K562 (cell line): ENCODE measurements around the gene SMAD3. TPM values are rescaled to one million over a fixed set of nuclear protein-coding genes. Genes with fewer than 3 reads are reported as not detected.

Experiments used
- ATAC-seq: fragments of 200-7000 bp; cut with Tn5 transposase; 3 replicates; pipeline ENCODE4 v1.9.1; 2020; ENCODE audit warnings: moderate library complexity
- BruUV-seq: library from RNA; stranded (reverse); fragments of 400-500 nt; replicated peaks from 2 replicates; lab custom pipeline; 2021; lab: Mats Ljungman, UMichigan
- CTCF ChIA-PET: fragments of 300-600 bp; formaldehyde crosslinking; extraction: SDS; loops from one replicate; lab custom pipeline; 2021; ENCODE audit warnings: low intra/inter-chr PET ratio; lab: Yijun Ruan, JAX
- POLR2A ChIA-PET: fragments of 300-600, 350-650 bp; sonication (Branson Sonifier 250); formaldehyde crosslinking; extraction: SDS; loops from one replicate; lab custom pipeline; 2021; ENCODE audit warnings: antibody characterized with exemption, inconsistent platforms; lab: Yijun Ruan, JAX
- DNase-seq, 4 experiments: peaks; one replicate each; pipeline versions ENCODE4 v3.0.0 to v3.0.0-alpha.2; 2011 to 2018; ENCODE audit warnings: low spot score in 3 of 4, mixed read lengths in 3 of 4; ENCODE audit errors: extremely low read depth in 1 of 4
- FAIRE-seq: peaks from 2 replicates; lab custom pipeline; 2011; peaks lifted over from hg19 to GRCh38; lab: Jason Lieb, UNC
- H2AFZ ChIP-seq: 2 replicates; pipeline ENCODE4 v1.6.0; 2011; ENCODE audit warnings: low read depth, low read length, control low read depth, inconsistent platforms
- H3K27ac ChIP-seq: fragments of 200-600 bp; 3 replicates; pipeline ENCODE4 v1.8.0; 2011; ENCODE audit warnings: low read depth, mild to moderate bottlenecking, control low read depth, inconsistent platforms, low read length, moderate library complexity, mixed read lengths; ENCODE audit errors: extremely low read depth
- H3K27me3 ChIP-seq, 2 experiments: fragments of 300-600 bp in 1 of 2; 2 replicates in 1 of 2; 3 replicates in 1 of 2; pipeline versions ENCODE4 v1.6.0 to v1.8.0; 2011; ENCODE audit warnings: inconsistent platforms in 2 of 2, low read length in 2 of 2, mild to moderate bottlenecking in 1 of 2, mixed read lengths in 1 of 2, moderate library complexity in 1 of 2; ENCODE audit not compliant: control insufficient read depth in 2 of 2, insufficient read depth in 2 of 2
- H3K36me3 ChIP-seq: fragments of 300-600 bp; 3 replicates; pipeline ENCODE4 v1.8.0; 2011; ENCODE audit warnings: mild to moderate bottlenecking, low read length, inconsistent platforms; ENCODE audit not compliant: control insufficient read depth, insufficient read depth
- H3K4me1 ChIP-seq, 2 experiments: fragments of 200-600 bp in 1 of 2; replicated peaks in 1 of 2; 2 replicates in 1 of 2; 3 replicates in 1 of 2; pipeline versions ENCODE4 v1.5.1 to v1.8.0; 2011; ENCODE audit warnings: inconsistent platforms in 2 of 2, low read length in 2 of 2, mild to moderate bottlenecking in 1 of 2, mixed read lengths in 1 of 2, moderate library complexity in 1 of 2; ENCODE audit not compliant: control insufficient read depth in 2 of 2, insufficient read depth in 2 of 2
- H3K4me2 ChIP-seq: 2 replicates; pipeline ENCODE4 v1.6.1; 2011; ENCODE audit warnings: low read length, control low read depth, inconsistent platforms, mixed read lengths; ENCODE audit not compliant: insufficient read depth
- H3K4me3 ChIP-seq: fragments of 200-600 bp; sonication (generic), shearing (Covaris generic); 2 replicates; pipeline ENCODE4 v1.5.1; 2016; ENCODE audit warnings: control low read depth, inconsistent platforms
- H3K79me2 ChIP-seq: fragments of 200-600 bp; 3 replicates; pipeline ENCODE4 v1.8.0; 2011; ENCODE audit warnings: low read length, inconsistent platforms; ENCODE audit not compliant: control insufficient read depth, insufficient read depth
- H3K9ac ChIP-seq, 2 experiments: 2 replicates each; pipeline versions ENCODE4 v1.6.0 to v1.6.1; 2011; ENCODE audit warnings: low read depth in 2 of 2, low read length in 2 of 2, control low read depth in 1 of 2, inconsistent platforms in 1 of 2, mild to moderate bottlenecking in 1 of 2, mixed read lengths in 1 of 2; ENCODE audit not compliant: insufficient read depth in 1 of 2
- H3K9me1 ChIP-seq: one replicate; pipeline ENCODE4 v1.6.0; 2011; ENCODE audit warnings: inconsistent platforms, mild to moderate bottlenecking, low read length, moderate library complexity; ENCODE audit not compliant: control insufficient read depth, insufficient read depth
- H3K9me3 ChIP-seq: replicated peaks from 2 replicates; pipeline ENCODE4 v1.5.1; 2011; ENCODE audit warnings: low read depth, low read length, inconsistent platforms; ENCODE audit not compliant: control insufficient read depth, insufficient read depth
- H4K20me1 ChIP-seq: replicated peaks from 2 replicates; pipeline ENCODE4 v1.6.1; 2011; ENCODE audit warnings: low read length, inconsistent platforms, mixed read lengths; ENCODE audit not compliant: control insufficient read depth, insufficient read depth
- CBFB ChIP-seq: sonication (generic); formaldehyde crosslinking; IDR thresholded peaks from 2 replicates; pipeline ENCODE4 v1.4.0; 2020; ENCODE audit warnings: mild to moderate bottlenecking, missing genetic modification reagents
- ESRRA ChIP-seq: fragments of 450-650 bp; IDR thresholded peaks from 2 replicates; pipeline ENCODE4 v1.6.1; 2014; ENCODE audit warnings: low read depth, mild to moderate bottlenecking, moderate library complexity, borderline replicate concordance
- FOXA1 ChIP-seq: fragments of 450-650 bp; IDR thresholded peaks from 2 replicates; pipeline ENCODE4 v1.6.1; 2016; ENCODE audit warnings: mild to moderate bottlenecking, borderline replicate concordance
- HSF4 ChIP-seq: fragments of 250-450 bp; sonication (Bioruptor Pico); IDR thresholded peaks from 2 replicates; pipeline ENCODE4 v2.1.2; 2022; ENCODE audit warnings: mild to moderate bottlenecking, moderate library complexity, borderline replicate concordance
- ILK ChIP-seq: fragments of 450-650 bp; IDR thresholded peaks from 2 replicates; pipeline ENCODE4 v1.6.1; 2016; ENCODE audit warnings: missing genetic modification characterization, low read depth, mild to moderate bottlenecking, missing compliant biosample characterization, moderate library complexity, borderline replicate concordance
- POLR2H ChIP-seq: IDR thresholded peaks from 2 replicates; pipeline ENCODE4 v1.6.1; 2016; ENCODE audit warnings: missing genetic modification characterization, low read depth, mild to moderate bottlenecking, control low read depth, missing compliant biosample characterization, moderate library complexity
- SRSF7 ChIP-seq: fragments of 200-400 bp; formaldehyde crosslinking; optimal IDR thresholded peaks from 2 replicates; pipeline ENCODE3; 2017; ENCODE audit warnings: mild to moderate bottlenecking, low read depth, low read length
- WGBS: fragments of 100-300 bp; shearing (Covaris generic); methylation state at CpG from one replicate; pipeline ENCODE4 v1.1.6; 2016; ENCODE audit warnings: low coverage, mixed read lengths; ENCODE audit not compliant: insufficient coverage; ENCODE audit errors: missing lambda C conversion rate; 5-methylcytosine and 5-hydroxymethylcytosine counted together
- in situ Hi-C: fragments of 300-500 bp; cut with MboI; formaldehyde crosslinking; loops from 4 replicates; pipeline ENCODE4 v1.15.0; 2018; ENCODE audit warnings: inconsistent platforms, mixed read lengths
- intact Hi-C: fragments of 100-400 bp; cut with micrococcal nuclease; formaldehyde crosslinking; loops from 2 replicates; pipeline ENCODE4 v1.14.2; 2022
- polyA plus RNA-seq, 8 experiments: library from polyadenylated mRNA; depleted of rRNA in 4 of 8; stranded (reverse) in 5 of 8; unstranded in 3 of 8; fragments of >200 nt; fragmentation: Nextera tagmentation in 2 of 8; fragmentation: Illumina TruSeq in 1 of 8; extraction: Ambion mirVana in 2 of 8; extraction: Trizol in 1 of 8; gene quantifications; 2 replicates each; pipeline versions ENCODE4 v1.2.1 to v1.2.3, GENCODE V29; 2011 to 2014; ENCODE audit warnings: inconsistent platforms in 1 of 8, missing spikeins in 1 of 8
- total RNA-seq, 7 experiments: library from RNA; depleted of rRNA in 6 of 7; stranded (reverse); fragments of >200 nt in 6 of 7; fragmentation: Illumina TruSeq in 2 of 7; extraction: Trizol in 2 of 7; gene quantifications; 2 replicates each; pipeline versions ENCODE4 v1.2.1 to v1.2.3, GENCODE V29; 2011 to 2021; ENCODE audit warnings: low replicate concordance in 1 of 7
- TF ChIP-seq, protein P1 (sequence below): sonication (generic); formaldehyde crosslinking; IDR thresholded peaks from 2 replicates; pipeline ENCODE4 v1.8.0; 2022; ENCODE audit warnings: missing genetic modification reagents, mild to moderate bottlenecking, borderline replicate concordance
- TF ChIP-seq, protein P2 (sequence below): sonication (generic); IDR thresholded peaks from 2 replicates; pipeline ENCODE4 v1.6.1; 2016
- TF ChIP-seq, protein P3 (sequence below): fragments of 200-800 bp; sonication (Bioruptor generic); IDR thresholded peaks from 2 replicates; pipeline ENCODE4 v1.6.1; 2016; ENCODE audit warnings: missing genetic modification characterization, missing compliant biosample characterization
- TF ChIP-seq, protein P4 (sequence below): fragments of 250-450 bp; sonication (Bioruptor Pico); IDR thresholded peaks from 2 replicates; pipeline ENCODE4 v1.8.0; 2022; ENCODE audit warnings: moderate library complexity, mild to moderate bottlenecking, inconsistent platforms

Gene SMAD3
- total and polyA plus RNA-seq, 9 of the 15 experiments (the other 6 are each of a cell fraction or from before 2014, with no cell fraction given), result 4.3 to 39.2 (median 11.1) TPM

DNA sequence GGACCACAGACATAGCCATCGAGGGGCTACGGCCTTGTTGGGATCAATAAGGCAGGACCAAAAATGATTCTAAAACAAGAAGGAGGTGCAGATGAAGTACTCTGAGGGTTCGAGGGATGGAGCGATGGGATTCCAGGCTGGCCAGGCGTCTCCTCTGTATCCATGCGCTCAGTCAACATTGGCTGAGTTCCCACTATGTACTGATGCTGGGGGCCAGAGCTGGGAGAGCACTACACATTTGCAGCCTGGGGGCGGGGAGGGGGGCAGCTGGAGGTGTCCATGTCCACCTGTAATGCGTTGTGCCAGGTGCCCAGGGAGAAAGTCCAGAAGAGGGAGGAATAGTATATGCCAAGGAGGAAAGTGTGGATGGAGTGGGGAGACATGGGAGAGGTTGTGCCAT is 107.6 kb downstream of the SMAD3 start:
- H3K79me2 ChIP-seq, result no peaks in the 10 kb centered on the region
- POLR2A ChIA-PET, result no interaction called here
- no peak for DNase-seq
- no peak for ATAC-seq
- no peak overlapping the region for H3K4me2 ChIP-seq
- no peaks in the 10 kb centered on the region for H3K9me3 ChIP-seq
- H3K4me1 ChIP-seq, result peaks cover 1 to 3% of the 10 kb centered on the region in 2 experiments; a peak in 1 of 5 replicates
- H3K9me1 ChIP-seq, result no peaks in the 10 kb centered on the region
- FAIRE-seq, result no peak
- no peak overlapping the region for H3K4me3 ChIP-seq
- in situ Hi-C loops, result no loop called here
- TF ChIP-seq ILK (tag) (no peak), POLR2H (no peak), CBFB (CRISPR knock-in tag) (no peak), SRSF7 (no peak), HSF4 (CRISPR knock-in tag) (no peak), ESRRA (no peak), FOXA1 (no peak)
- TF ChIP-seq, protein P1, sequence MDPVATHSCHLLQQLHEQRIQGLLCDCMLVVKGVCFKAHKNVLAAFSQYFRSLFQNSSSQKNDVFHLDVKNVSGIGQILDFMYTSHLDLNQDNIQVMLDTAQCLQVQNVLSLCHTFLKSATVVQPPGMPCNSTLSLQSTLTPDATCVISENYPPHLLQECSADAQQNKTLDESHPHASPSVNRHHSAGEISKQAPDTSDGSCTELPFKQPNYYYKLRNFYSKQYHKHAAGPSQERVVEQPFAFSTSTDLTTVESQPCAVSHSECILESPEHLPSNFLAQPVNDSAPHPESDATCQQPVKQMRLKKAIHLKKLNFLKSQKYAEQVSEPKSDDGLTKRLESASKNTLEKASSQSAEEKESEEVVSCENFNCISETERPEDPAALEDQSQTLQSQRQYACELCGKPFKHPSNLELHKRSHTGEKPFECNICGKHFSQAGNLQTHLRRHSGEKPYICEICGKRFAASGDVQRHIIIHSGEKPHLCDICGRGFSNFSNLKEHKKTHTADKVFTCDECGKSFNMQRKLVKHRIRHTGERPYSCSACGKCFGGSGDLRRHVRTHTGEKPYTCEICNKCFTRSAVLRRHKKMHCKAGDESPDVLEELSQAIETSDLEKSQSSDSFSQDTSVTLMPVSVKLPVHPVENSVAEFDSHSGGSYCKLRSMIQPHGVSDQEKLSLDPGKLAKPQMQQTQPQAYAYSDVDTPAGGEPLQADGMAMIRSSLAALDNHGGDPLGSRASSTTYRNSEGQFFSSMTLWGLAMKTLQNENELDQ (CRISPR knock-in tag), result no peak
- TF ChIP-seq, protein P2, sequence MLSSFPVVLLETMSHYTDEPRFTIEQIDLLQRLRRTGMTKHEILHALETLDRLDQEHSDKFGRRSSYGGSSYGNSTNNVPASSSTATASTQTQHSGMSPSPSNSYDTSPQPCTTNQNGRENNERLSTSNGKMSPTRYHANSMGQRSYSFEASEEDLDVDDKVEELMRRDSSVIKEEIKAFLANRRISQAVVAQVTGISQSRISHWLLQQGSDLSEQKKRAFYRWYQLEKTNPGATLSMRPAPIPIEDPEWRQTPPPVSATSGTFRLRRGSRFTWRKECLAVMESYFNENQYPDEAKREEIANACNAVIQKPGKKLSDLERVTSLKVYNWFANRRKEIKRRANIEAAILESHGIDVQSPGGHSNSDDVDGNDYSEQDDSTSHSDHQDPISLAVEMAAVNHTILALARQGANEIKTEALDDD, result no peak
- TF ChIP-seq, protein P3, sequence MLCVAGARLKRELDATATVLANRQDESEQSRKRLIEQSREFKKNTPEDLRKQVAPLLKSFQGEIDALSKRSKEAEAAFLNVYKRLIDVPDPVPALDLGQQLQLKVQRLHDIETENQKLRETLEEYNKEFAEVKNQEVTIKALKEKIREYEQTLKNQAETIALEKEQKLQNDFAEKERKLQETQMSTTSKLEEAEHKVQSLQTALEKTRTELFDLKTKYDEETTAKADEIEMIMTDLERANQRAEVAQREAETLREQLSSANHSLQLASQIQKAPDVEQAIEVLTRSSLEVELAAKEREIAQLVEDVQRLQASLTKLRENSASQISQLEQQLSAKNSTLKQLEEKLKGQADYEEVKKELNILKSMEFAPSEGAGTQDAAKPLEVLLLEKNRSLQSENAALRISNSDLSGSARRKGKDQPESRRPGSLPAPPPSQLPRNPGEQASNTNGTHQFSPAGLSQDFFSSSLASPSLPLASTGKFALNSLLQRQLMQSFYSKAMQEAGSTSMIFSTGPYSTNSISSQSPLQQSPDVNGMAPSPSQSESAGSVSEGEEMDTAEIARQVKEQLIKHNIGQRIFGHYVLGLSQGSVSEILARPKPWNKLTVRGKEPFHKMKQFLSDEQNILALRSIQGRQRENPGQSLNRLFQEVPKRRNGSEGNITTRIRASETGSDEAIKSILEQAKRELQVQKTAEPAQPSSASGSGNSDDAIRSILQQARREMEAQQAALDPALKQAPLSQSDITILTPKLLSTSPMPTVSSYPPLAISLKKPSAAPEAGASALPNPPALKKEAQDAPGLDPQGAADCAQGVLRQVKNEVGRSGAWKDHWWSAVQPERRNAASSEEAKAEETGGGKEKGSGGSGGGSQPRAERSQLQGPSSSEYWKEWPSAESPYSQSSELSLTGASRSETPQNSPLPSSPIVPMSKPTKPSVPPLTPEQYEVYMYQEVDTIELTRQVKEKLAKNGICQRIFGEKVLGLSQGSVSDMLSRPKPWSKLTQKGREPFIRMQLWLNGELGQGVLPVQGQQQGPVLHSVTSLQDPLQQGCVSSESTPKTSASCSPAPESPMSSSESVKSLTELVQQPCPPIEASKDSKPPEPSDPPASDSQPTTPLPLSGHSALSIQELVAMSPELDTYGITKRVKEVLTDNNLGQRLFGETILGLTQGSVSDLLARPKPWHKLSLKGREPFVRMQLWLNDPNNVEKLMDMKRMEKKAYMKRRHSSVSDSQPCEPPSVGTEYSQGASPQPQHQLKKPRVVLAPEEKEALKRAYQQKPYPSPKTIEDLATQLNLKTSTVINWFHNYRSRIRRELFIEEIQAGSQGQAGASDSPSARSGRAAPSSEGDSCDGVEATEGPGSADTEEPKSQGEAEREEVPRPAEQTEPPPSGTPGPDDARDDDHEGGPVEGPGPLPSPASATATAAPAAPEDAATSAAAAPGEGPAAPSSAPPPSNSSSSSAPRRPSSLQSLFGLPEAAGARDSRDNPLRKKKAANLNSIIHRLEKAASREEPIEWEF (CRISPR knock-in tag), result no peak
- TF ChIP-seq, protein P4, sequence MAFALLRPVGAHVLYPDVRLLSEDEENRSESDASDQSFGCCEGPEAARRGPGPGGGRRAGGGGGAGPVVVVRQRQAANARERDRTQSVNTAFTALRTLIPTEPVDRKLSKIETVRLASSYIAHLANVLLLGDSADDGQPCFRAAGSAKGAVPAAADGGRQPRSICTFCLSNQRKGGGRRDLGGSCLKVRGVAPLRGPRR, result no peak
- TF ChIP-seq, all 486 proteins: peak for 0
- CTCF ChIA-PET, result no interaction called here
- peaks cover 21% of the 10 kb centered on the region; the same call in 2 of the 3 replicates for H3K36me3 ChIP-seq
- H3K9ac ChIP-seq, result 0 out of 4 replicates have a peak overlapping the region, but pooled peaks of 1 of the 2 experiments have one; percentile 20
- intact Hi-C loops, result loop anchor here (10.0 kb wide), 1 partner anchor 108 kb away; the partner anchor contains the start of gene SMAD3
- peaks cover 3% of the 10 kb centered on the region; the same call in 1 of the 2 replicates for H4K20me1 ChIP-seq
- no TSS peak for BruUV-seq
- H2AFZ ChIP-seq, result no peak overlapping the region
- WGBS, result 77% methylated on average over 7 of the region's 8 CpGs
- H3K27ac ChIP-seq, result no peak overlapping the region
- H3K27me3 ChIP-seq, result no peaks in the 10 kb centered on the region
